H1 (cell line): ENCODE measurements around the gene MAPK11. TPM values are rescaled to one million over a fixed set of nuclear protein-coding genes. Genes with fewer than 3 reads are reported as not detected.

Experiments
- BCL11A ChIP-seq, 2 experiments: IDR thresholded peaks; one replicate each; pipeline ENCODE4 v1.6.1; 2011; ENCODE audit warnings: low read depth in 2 of 2, low read length in 2 of 2, mild to moderate bottlenecking in 2 of 2
- CBX8 ChIP-seq: fragments of 300-800, 300-1000 bp; sonication (generic); IDR thresholded peaks from 2 replicates; pipeline ENCODE4 v1.7.1; 2016; ENCODE audit warnings: low read depth, low read length, borderline replicate concordance
- GABPA ChIP-seq: IDR thresholded peaks from 2 replicates; pipeline ENCODE4 v1.6.1; 2011; ENCODE audit warnings: mild to moderate bottlenecking, low read length, moderate library complexity, borderline replicate concordance; ENCODE audit not compliant: insufficient read depth
- HDAC6 ChIP-seq: IDR thresholded peaks from one replicate; pipeline ENCODE4 v1.7.1; 2012; ENCODE audit warnings: low read depth, mild to moderate bottlenecking, inconsistent platforms, low read length, moderate library complexity
- POU5F1 ChIP-seq: IDR thresholded peaks from 2 replicates; pipeline ENCODE4 v1.6.1; 2011; ENCODE audit warnings: low read depth, mild to moderate bottlenecking, low read length, moderate library complexity
- SP1 ChIP-seq: IDR thresholded peaks from 2 replicates; pipeline ENCODE4 v1.6.1; 2011; ENCODE audit warnings: low read depth, low read length
- TAF1 ChIP-seq: IDR thresholded peaks from 2 replicates; pipeline ENCODE4 v1.6.1; 2011; ENCODE audit warnings: mild to moderate bottlenecking, low read depth, low read length
- polyA plus RNA-seq, 7 experiments: library from polyadenylated mRNA; depleted of rRNA in 3 of 7; stranded (reverse) in 5 of 7; unstranded in 2 of 7; fragments of >200 nt in 5 of 7; fragments of 200-250 nt in 2 of 7; gene quantifications; 1 replicate in 5 of 7; 2 replicates in 1 of 7; 4 replicates in 1 of 7; pipeline versions ENCODE4 v1.2.1 to v1.2.3, GENCODE V29; 2011 to 2013; ENCODE audit warnings: missing spikeins in 2 of 7, mixed read lengths in 2 of 7
- total RNA-seq: library from RNA; stranded (reverse); fragmentation: NEBNext Ultra II Directional; extraction: Animal tissue kit (Norgen Biotek cat#: 25700); gene quantifications from 2 replicates; pipeline ENCODE4 v1.2.1, GENCODE V29; 2021
- TF ChIP-seq, protein P1 (sequence below): IDR thresholded peaks from 2 replicates; pipeline ENCODE4 v1.6.1; 2012; ENCODE audit warnings: inconsistent platforms

MAPK11 gene
- total and polyA plus RNA-seq, 2 of the 8 experiments (the other 6 are each of a cell fraction or from before 2014, with no cell fraction given): 0.70 to 1.5 TPM

DNA sequence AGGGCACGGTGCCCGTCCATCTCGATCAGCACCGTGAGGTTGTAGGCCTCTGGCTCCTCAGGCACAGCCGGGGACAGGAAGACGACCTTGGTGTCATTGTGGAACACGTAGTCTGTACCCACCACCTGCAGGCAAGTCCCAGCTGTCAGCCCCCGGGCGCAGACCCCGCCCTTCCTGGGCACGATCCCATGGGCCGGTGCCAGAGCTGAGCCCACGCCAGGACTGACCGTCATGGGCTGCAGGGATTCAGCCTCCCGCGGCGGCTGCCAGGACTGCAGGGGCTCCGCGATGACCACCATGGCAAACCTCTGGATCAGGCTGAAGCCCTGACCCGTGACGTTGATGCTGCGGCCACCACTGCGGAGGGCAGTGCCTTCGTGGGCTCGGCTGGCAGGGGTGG lies 11.8 kb upstream of the MAPK11 start (continued):
- TF ChIP-seq CBX8 (no peak), BCL11A (IDR thresholded peaks at IDR 0.05; ENCODE audit: low read depth in 2 of 2, low read length in 2 of 2) (no peak), POU5F1 (no peak), HDAC6 (no peak), TAF1 (no peak), SP1 (no peak), GABPA (no peak)
- TF ChIP-seq, protein P1, sequence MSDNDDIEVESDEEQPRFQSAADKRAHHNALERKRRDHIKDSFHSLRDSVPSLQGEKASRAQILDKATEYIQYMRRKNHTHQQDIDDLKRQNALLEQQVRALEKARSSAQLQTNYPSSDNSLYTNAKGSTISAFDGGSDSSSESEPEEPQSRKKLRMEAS: no peak
